HG03558 (cell line): ENCODE measurements around the gene RMDN2.
"Not testable (repeated sequence)": the region's sequence is repeated elsewhere in the genome, so short reads cannot be mapped to it uniquely, and the experiment has no call there.

Experiments used
- ATAC-seq: cut with Tn5 transposase; IDR thresholded peaks from one replicate; pipeline ENCODE4 v1.9.1; 2021; ENCODE audit warnings: moderate number of reproducible peaks; ENCODE audit not compliant: unreplicated experiment; ENCODE audit errors: extremely low read depth

RMDN2 gene

GRCh38 chr2:37926635-37927034, 1.5 kb downstream of the RMDN2 start:
- no peak for ATAC-seq

GRCh38 chr2:37928377-37928776, 3.3 kb downstream of the RMDN2 start:
- ATAC-seq: no peak

GRCh38 chr2:37930392-37930791, 5.3 kb downstream of the RMDN2 start:
- not testable (repeated sequence) for ATAC-seq

GRCh38 chr2:37932873-37933272, 7.8 kb downstream of the RMDN2 start:
- ATAC-seq: not testable (repeated sequence)

- ATAC-seq: peak; percentile 94
Observed at GRCh38 chr2:37934591-37935513, 9.8 kb downstream of the RMDN2 start.

GRCh38 chr2:37937568-37937967, 12.5 kb downstream of the RMDN2 start:
- ATAC-seq: not testable (repeated sequence)

- not testable (repeated sequence) for ATAC-seq
Observed at GRCh38 chr2:37941267-37941666, 16.2 kb downstream of the RMDN2 start.

GRCh38 chr2:37944268-37944667, 19.2 kb downstream of the RMDN2 start:
- ATAC-seq: no peak

GRCh38 chr2:37947306-37947705, 22.2 kb downstream of the RMDN2 start:
- ATAC-seq: no peak

- not testable (repeated sequence) for ATAC-seq
Observed at GRCh38 chr2:37962018-37962739, 37.1 kb downstream of the RMDN2 start.

GRCh38 chr2:37962740-37963121, 37.6 kb downstream of the RMDN2 start:
- not testable (repeated sequence) for ATAC-seq

- not testable (repeated sequence) for ATAC-seq
Observed at GRCh38 chr2:37963901-37964300, 38.8 kb downstream of the RMDN2 start.

- ATAC-seq: no peak
Observed at GRCh38 chr2:37966326-37966725, 41.2 kb downstream of the RMDN2 start.

- no peak for ATAC-seq
Observed at GRCh38 chr2:37969731-37970130, 44.6 kb downstream of the RMDN2 start.

GRCh38 chr2:37971971-37972370, 46.9 kb downstream of the RMDN2 start:
- ATAC-seq: no peak

- ATAC-seq: no peak
Observed at GRCh38 chr2:37973615-37974353, 48.7 kb downstream of the RMDN2 start.

- ATAC-seq: no peak
Observed at GRCh38 chr2:37975808-37976207, 50.7 kb downstream of the RMDN2 start.

- no peak for ATAC-seq
Observed at GRCh38 chr2:37976411-37976810, 51.3 kb downstream of the RMDN2 start.

- ATAC-seq: no peak
Observed at GRCh38 chr2:37982147-37982582, 57.1 kb downstream of the RMDN2 start.

- no peak for ATAC-seq
Observed at GRCh38 chr2:37982847-37983246, 57.8 kb downstream of the RMDN2 start.

GRCh38 chr2:37983719-37984118, 58.6 kb downstream of the RMDN2 start:
- no peak for ATAC-seq
